Measurements from ENCODE around the gene ENG.
A peak's percentile ranks its signal among the peaks of the same experiment; 100 is the strongest.

Gene ENG

DNA sequence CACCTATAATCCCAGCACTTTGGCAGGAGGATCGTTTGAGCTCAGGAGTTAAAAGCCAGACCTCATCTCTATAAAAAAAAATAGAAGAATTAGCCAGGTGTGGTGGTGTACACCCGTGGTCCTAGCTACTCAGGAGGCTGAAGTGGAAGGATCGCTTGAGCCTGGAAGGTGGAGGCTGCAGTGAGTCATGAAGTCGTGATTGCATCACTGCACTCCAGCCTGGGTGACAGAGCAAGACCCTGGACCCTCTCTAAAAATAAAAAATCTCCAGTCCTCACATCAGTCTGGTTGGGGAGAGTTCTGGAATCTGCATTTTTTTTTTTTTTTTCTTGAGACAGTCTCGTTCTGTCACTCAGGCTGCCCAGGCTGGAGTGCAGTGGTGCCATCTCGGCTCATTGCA, 42.4 kb downstream of the ENG start:
- DNase-seq: no peak

DNA sequence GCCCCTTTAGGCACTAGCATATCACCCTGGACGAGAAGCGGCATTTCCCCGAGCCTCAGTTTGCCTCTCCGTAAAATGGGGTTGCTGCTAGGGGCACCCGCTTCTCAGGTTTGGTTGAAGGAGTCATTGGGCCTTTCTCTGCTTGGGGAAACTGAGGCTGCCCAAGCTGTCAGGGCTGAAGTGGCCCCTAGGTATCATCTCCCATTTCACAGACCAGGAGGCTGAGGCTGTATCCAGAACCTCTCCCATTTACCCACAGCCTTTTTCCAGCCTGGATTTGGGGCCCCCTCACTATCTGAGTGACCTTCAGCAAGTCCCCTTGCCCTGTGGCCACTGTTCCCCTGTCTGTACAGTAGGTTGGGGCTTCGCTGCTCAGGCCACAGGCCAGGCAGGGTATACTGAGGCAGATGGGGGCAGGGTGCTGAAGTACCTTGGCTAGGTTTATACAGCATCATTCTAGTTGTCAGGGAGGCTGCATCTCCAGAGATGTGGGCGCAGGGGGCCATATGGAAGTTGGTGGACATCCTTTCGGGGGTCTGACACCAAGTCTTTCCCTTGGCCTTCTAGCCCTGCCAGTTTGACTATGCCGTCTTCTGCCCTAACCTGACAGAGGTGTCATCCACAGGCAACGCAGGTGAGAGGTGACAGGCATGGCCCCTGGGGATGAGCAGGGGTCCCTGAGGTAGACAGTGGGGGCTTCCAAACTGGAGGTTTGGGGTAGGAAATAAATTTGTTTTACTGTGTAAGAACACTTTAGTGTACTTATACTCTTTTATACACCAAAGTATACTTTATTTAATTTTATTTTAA, 43.9 kb downstream of the ENG start:
- DNase-seq: no peak

DNA sequence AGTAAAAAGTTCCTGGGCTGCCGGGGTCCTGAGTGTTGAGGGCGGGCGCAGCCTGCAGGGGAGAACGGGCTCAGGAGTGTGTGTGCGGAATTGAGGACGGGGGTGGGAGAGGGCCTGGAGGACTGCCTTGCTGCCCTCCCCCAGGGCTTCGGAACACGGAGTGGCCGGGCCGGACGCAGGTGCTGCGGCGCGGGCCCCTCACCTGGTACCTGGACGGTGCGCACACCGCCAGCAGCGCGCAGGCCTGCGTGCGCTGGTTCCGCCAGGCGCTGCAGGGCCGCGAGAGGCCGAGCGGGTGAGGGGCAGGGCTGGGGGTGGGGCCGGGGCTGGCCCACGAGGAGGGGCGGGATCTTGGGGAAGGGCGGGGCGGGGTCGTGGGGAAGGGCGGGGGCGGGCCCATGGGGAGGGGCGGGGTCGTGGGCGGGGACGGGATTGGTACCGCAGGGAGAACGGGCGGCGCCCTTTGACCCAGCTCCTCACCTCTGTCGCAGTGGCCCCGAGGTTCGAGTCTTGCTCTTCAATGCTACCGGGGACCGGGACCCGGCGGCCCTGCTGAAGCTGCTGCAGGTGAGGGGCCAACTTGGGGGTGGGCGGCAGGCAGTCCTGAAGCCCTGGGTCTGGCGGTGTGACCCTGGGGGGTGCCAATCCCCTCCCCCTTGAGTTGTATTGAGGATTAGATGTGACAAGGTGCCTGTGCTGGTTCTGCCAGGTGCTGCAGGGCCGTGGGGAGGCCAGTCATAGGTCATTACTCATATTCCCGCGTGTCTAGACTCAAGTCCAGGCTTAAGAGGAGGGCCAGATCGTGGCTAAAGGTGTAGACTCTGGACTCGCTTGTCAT, 44.7 kb downstream of the ENG start:
- no peak for DNase-seq

DNA sequence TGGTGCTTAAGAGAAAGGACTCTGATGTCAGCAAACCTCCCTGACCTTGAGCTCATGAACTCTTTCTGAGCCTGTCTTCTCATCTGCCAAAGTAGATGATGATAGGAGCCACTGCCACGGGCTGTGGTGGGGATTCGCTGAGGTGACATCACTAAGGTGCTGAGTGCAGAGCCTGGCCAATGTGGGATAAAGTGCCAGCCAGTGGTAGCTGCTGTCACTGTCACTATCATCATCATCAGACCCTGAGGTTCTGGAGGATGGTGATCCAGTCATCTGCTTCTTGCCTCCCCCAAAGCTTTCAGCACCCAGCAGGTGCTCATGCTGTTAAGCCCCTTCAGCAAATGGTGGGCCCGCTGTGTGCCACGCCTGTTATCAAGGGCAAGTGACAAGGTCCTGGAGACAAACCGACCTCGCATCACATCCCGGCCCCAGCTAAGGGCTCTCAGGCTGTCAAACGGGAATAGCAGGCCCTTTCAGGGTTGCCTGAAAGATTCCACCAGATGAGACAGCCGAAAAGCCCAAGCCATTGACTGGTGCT, 45.4 kb downstream of the ENG start:
- DNase-seq: no peak

DNA sequence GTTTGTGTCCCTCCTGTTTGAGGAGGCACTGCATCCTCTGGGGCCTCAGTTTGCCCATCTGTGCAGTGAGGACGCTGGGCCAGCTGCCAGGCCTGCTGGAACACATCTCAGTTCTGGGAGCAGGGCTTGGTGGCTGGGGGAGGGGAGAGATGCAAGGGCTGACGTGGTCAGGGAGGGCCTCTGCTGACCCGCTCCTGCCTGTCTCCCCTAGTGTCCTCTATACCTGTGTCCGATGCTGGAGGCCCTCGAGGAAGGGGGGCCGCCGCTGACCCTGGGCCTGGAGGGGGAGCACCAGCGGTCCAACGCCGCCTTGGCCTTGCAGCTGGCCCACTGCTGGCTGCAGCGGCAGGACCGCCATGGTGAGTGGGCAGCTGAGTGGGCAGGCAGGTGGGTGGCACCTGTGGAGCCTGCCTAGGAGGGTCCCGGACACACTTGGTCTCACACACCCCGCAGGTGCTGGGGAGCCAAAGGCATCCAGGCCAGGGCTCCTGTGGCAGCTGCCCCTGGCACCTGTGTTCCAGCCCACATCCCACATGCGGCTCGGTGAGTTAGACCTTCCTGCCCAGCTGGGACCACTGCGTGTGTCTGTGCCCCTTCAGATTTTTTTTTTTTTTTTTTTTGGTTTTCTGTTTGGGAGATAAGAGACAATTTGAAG, 46.0 kb downstream of the ENG start:
- DNase-seq: no peak

DNA sequence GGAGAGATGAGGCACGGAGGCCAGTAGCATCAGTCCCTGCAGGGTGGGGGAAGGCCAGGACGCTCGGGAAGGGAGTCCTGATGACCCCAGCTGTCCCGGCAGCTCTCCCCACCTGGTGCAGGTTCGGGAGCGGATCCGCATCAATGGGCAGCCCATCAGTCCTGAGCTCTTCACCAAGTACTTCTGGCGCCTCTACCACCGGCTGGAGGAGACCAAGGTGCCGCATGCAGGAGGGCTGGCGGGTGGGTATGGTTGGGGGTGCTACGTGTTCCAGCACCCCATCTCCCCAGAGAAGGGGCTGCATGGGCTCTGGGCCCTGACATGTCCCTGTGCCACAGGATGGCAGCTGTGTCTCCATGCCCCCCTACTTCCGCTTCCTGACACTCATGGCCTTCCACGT, 47.6 kb downstream of the ENG start:
- no peak for DNase-seq

DNA sequence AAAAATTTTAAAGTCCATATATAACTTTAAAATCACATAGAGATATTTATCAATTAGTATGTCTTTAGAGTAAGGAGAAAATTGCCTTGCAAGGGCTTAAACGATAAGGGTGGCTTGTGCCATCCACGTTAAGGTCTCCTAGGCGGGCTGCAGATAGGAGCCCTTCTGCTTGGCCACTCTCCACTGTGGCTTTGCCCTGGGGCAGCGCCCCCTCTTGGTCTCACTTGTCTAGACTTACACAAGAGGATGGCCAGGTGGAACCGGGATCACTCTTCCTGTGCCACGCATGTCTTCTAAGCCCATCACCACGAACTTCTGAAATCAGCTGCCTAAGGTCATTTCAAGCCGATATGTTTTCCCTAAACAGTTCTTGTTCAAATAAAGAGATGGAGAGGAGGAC, 48.8 kb downstream of the ENG start:
- peak; percentile 39 for DNase-seq

DNA sequence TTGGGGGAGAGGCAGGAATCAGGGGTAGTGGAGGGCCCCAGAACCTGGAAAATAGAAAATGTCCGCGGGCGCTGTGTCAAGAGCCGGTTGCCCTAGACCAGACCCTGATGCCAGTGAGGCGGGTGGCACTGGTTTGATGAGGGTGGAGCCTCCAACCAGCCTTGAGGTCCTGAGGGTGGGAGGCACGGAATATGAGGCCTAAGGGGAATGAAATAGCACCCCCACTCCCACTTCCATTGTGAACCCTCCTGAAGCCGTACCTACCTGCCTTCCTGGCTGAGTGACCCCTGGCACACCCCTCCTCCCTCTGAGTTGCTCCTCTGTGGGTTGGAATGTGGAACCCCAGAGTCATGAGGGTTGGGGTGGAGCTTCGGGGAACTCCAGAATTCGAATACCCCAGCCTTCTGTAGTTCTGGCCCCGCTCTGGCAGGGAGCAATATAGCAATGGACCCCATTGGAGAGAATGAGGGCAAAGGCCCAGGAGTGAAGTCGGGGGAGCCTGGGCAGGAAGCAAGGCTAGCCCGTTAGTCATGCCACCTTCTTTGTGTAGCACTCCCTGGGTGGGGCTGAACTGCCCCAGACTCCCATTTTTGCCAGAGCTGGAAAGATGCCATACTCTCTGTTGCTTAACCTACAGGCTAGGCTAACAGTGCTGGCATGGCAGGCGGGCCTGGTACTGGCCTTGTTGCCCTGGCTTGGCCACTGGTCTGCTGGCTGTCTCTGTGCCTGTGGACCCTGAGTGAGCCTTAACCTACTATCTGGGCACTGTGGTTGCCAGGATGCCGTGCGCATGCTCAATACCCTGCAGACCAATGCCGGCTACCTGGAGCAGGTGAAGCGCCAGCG, 50.7 kb downstream of the ENG start:
- DNase-seq: peak; percentile 29

DNA sequence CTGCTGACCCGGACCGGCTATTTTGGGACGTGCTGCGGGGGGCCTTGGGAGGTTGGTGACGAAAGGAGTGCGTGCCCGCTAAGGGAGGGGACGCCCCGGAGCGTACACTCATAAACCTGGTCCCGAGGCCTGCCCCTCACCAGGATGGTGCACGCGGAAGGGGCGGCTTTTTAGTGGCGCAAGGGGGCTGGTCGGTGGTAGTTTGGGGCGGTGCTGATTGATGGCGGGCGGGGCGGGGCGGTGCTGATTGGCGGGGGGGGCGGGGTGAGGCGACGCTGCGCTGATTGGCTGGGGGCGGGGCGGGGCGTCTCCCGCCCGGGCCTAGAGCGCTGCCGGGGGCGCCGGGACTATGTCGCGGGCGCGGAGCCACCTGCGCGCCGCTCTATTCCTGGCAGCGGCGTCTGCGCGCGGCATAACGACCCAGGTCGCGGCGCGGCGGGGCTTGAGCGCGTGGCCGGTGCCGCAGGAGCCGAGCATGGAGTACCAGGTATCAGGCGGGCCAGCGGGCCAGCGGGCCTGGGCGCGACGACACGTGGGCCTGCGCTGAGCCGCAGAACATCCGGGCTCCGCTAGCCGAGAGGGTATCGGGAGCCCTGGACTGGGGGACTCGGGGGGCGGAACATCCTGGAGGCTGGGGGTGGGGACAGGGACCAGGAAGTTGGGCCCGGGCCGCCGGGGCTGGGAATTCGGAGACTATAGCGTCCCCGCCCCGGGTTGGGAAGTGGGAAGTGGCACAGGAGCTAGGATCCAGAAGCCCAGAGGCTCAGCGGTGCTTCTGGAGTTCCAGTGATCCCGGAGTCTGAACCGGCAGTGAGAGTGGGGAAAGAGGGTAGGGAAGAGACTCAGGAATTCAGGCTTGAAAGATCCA, 51.6 kb downstream of the ENG start, which contains the start of gene FPGS:
Gene FPGS, plus strand, starts transcription at position 307 of the 868 bp plus-strand sequence. Its CDS starts 43 bp downstream, at position 350.
- peak; percentile 83 for DNase-seq

DNA sequence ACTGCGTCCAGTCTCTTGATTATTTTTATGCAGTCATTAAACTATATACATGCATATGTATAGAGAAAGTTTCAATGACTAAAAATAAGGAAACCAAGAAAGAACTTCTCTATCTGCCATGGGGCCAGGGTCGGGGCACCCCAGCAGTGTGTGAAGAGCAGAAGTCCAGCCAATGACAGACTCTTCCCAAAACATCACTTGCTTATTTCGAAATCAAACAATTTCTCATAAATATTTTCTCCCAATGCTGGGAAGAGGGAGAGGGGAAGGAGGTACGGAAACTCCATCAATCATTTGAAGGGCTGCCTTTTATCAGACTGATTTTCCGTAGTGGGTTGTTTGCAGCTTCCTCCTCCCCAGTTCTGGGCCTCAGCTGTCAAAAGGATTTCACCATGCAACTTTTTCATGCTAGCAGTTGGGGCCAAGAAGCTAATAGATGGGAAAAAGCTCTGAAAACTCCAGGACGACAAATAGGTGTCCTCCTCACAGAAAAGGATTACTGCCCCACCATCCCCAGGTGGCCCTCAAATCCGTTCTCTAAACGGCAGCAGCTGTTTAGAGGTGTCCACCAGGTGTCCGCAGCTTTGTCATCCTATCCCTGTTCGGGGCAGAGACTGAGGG, 52.4 kb downstream of the ENG start:
- DNase-seq: no peak

DNA sequence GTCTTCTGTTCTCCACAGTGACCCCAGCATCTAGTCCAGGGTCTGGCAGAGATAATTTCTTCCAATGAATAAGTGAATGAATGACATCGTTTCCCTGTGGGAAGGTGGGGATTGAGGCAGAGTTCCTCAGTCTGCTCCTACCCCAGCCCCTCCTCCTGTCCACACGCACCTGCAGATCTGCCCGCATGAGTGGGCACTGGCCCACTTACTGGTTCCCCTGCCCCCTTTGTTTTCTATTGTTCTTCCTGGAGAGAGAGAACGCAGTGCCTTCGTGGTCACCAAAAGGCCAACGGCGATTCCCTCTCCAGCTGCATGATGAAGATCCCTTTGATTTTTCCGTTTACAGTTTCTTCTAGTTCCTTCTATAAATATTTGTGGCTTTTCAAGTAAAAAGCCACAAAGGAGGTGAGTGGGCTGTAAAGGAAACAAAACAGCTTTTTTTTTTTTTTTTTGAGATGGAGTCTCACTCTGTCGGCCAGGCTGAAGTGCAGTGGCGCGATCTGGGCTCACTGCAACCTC, 57.5 kb downstream of the ENG start:
- no peak for DNase-seq

DNA sequence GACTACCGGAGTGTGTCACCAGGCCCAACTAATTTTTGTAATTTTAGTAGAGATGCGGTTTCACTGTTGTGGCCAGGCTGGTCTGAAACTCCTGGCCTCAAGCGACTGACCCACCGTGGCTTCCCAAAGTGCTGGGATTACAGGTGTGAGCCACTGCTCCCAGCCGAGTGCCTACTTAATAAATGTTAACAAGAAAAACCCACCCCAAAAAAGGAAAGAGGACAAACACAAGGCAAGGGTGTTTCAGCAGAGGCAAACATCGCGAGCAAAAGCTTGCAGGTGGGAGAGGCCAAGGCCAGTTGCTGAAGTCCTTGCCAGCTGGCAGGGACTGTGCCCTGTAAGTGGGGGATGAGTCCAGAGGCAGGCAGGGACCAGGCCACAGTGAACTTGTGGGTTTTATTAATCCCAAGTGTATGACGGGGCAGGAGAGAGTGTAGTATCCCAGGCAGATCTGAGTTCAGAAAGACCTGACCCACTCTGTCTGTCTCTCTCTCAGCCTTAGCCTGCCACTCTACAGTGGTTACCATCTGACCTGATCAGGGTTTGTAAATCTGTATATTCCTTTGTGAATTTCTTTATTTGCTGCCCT, 58.1 kb downstream of the ENG start:
- no peak for DNase-seq

DNA sequence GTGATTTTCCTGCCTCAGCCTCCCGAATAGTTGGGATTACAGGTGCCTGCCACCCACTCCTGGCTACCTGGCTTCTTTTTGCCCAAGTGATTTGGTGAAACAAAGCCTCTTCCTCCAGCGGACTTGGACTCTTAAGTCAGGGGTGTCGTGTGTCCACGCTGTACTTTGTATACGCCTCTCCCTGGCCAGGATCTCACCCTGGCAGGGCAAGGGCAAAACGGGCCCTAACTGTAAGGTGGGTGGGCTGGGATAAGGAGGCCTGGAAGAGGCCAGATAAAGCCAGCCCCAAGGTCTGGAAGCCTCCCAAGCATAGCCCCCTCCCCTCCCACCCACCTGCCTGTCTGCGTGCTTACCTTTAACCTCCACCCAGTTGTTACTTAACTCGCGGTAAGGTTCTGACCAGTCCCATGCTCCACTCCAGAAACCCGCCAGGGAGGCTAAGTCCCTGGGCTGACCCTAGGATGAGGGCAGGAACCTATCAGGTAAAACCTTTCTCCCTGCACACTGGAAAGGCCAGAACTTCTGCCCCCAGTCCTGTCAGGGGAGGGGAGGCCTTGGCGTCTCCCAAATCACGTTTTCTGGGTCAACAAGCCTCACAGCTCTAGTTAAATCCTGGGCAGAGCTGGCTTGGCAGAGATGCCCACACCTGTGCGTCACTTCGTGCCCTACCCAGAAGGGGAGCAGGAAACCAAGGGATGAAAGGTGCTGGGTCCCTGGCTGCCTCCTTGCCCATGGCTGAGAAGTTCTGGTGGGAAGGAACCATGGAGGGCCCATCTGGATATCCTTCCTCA, 60.3 kb downstream of the ENG start:
- no peak for DNase-seq

DNA sequence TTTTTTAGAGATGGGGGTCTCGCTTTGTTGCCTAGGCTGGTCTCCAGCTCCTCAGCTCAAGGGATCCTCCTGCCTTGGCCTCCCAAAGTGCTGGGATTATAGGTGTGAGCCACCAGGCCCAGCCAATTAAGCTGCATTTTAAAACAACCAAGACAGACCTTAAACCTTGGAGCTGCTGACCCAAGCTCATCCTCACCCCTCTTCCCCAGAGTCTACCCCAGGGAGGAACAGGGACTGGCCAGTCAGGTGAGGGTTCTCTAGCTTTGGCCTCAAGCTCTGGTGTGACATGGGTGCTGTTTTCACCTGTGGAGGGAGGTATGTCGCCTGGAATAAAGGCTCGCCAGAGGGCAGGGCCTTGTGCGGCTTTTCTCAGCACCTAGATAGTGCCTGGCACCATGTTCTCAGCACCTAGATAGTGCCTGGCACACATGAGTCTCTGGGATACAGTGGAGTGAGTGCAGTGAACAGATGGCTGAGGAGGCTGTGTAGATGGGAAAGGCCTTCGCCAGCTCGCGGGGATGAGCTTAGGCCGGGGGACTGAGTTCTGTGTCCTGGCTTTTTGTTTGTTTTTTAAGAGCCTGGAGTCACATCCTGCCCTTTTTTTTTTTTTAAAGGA, 61.3 kb downstream of the ENG start:
- DNase-seq: no peak

DNA sequence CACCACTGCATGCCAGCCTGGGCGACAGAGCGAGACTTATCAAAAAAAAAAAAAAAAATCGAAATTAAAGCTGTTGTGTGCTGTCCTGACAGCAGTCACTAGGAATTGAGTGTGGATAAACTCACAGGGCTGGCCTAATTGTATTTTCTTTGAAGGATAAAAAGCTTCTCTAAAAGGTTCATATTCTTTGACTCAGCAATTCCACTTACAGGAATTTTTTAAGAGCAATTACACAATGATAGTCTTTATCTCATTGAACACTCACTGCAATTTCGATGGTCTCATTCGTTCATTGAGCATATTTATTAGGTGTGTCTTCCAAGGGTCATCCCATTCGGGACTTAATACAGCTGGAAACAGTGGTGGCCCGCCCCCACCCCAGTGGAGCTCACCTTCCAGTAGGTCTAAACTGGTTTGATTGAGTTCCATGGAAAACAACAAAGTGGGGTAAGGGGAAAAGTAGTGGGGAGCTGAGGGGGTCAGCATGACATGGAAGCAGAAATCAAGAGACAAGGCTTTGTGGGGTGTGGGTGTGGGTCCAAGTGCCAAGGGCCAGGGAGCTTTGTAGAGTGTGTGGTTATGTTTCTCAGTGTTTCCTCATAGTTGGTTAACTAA, 61.9 kb downstream of the ENG start:
- DNase-seq: no peak

DNA sequence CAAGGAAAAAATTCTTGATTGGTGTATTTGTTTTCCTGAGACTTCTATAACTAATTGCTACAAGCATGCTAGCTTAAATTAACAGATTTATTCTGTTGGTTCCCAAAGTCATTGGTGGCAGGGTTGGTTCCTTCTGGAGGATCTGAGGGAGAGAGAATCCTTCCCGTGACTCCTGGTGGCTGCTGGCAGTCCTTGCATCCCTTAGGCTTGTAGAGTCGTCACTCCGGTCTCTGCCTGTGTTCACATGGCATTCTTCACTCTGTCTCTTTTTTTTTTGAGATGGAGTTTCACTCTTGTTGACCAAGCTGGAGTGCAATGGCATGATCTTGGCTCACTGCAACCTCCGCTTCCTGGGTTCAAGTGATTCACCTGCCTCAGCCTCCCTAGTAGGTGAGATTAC, 63.4 kb downstream of the ENG start:
- DNase-seq: no peak

DNA sequence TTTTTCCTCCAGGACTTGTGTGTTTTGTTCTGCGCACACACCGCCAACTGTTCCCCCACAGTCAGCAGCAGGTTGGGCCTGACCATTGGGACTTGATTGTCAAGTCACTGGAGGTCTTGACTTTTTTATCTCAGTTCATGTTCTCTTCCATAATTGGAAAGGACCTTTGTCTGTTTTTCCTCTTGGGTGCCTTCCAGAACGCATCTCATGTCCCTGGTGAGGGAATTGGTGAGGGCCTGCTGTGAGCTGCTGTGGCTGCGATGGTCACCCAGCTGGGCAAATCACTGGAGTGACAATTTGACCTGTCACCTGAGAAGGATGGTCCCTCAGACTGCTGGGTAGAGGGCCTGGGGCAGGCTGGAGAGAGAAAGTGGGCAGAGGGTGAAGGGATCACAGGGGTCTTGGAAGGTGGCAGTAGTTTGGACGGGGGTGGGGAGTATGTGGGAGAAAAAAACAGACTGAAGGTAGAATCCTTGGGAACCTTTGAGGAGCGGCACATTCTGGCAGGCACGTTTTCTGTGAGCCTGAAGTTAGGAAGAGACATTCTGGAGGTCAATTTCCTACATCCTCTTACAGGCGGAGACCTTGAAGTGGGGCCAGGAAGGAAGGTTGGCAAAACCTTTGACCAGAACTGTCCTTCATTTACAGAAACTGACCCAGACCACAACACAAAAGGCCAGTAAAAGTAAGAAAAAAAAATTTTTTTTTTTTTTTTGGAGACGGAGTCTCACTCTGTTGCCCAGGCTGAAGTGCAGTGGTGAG, 64.2 kb downstream of the ENG start:
- no peak for DNase-seq

DNA sequence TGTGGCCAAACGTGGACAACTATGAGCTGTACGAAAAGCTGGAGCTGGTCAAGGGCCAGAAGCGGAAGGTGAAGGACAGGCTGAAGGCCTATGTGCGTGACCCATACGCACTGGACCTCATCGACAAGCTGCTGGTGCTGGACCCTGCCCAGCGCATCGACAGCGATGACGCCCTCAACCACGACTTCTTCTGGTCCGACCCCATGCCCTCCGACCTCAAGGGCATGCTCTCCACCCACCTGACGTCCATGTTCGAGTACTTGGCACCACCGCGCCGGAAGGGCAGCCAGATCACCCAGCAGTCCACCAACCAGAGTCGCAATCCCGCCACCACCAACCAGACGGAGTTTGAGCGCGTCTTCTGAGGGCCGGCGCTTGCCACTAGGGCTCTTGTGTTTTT, 65.3 kb downstream of the ENG start:
- no peak for DNase-seq

Data from activated naive CD4-positive, alpha-beta T cell treated with Interleukin-2 at 50 U/mL for 16 hours (primary cell).